Measurements from ENCODE around the gene RBM8A.

GRCh38 chr1:145947551-145947950 lies 20.3 kb upstream of the RBM8A start:
- TF ChIP-seq CTCF (IDR thresholded peaks at IDR 0.05; ENCODE audit: borderline replicate concordance, extremely low read depth, low read length, poor library complexity, severe bottlenecking), result no peak
- no peak for TF ChIP-seq EZH2 (IDR thresholded peaks at IDR 0.05; ENCODE audit: borderline replicate concordance, low read depth, low read length, severe bottlenecking)

Data from DND-41 (cell line).